Measurements from ENCODE around the gene CLEC10A. TPM values are rescaled to one million over a fixed set of nuclear protein-coding genes. Genes with fewer than 3 reads are reported as not detected.

Gene CLEC10A
- total RNA-seq: not detected

GRCh38 chr17:7079581-7080455 lies at the start of gene CLEC10A:
Gene CLEC10A, minus strand, starts transcription at chr17:7080251. Its CDS starts 1,439 bp downstream, at chr17:7078812.

GRCh38 chr17:7114241-7114874 lies 34.3 kb upstream of the CLEC10A start, which contains the start of gene ASGR2:
Gene ASGR2, minus strand, starts transcription at chr17:7114822. Its CDS starts 582 bp downstream, at chr17:7114240.

GRCh38 chr17:7043497-7044198 lies 36.4 kb downstream of the CLEC10A start, which contains the start of gene SLC16A11:
Gene SLC16A11, minus strand, starts transcription at chr17:7044092. Its CDS starts 579 bp downstream, at chr17:7043513.

GRCh38 chr17:7035591-7036368 lies 44.3 kb downstream of the CLEC10A start, which contains the start of gene SLC16A13:
Gene SLC16A13, plus strand, starts transcription at chr17:7036015. Its CDS starts 368 bp downstream, at chr17:7036383.

Small RNAs within 50 kb of the gene (small RNA-seq; reads per million reads assigned to genes)
- gene AC120057.1 (ENCODE audit: low replicate concordance): not detected

Other genes starting within 250 kb of the CLEC10A start
- gene TEKT1, start 248.5 kb downstream of the CLEC10A start, total RNA-seq: 1.3 TPM
- gene ALOX12, start 84.2 kb downstream of the CLEC10A start, total RNA-seq: not detected
- gene RNASEK, start 67.6 kb downstream of the CLEC10A start, total RNA-seq: 16.9 TPM
- 3.1 TPM for gene BCL6B, start 57.2 kb downstream of the CLEC10A start, total RNA-seq
- gene SLC16A13, start 44.2 kb downstream of the CLEC10A start, total RNA-seq: 0.31 TPM
- gene SLC16A11, start 36.2 kb downstream of the CLEC10A start, total RNA-seq: not detected
- gene ASGR2, start 34.6 kb upstream of the CLEC10A start, total RNA-seq: not detected
- 12.5 TPM for gene ASGR1, start 99.1 kb upstream of the CLEC10A start, total RNA-seq
- 155 TPM for gene DLG4, start 139.6 kb upstream of the CLEC10A start, total RNA-seq
- 147 TPM for gene ACADVL, start 139.7 kb upstream of the CLEC10A start, total RNA-seq
- gene DVL2, start 154.3 kb upstream of the CLEC10A start, total RNA-seq: 81.4 TPM
- 25.7 TPM for gene PHF23, start 159.2 kb upstream of the CLEC10A start, total RNA-seq
- gene GABARAP, start 162.2 kb upstream of the CLEC10A start, total RNA-seq: 103 TPM
- 34.1 TPM for gene CTDNEP1, start 171.5 kb upstream of the CLEC10A start, total RNA-seq
- 26.6 TPM for gene ELP5, start 172.0 kb upstream of the CLEC10A start, total RNA-seq
- not detected for gene CLDN7, start 182.2 kb upstream of the CLEC10A start, total RNA-seq
- not detected for gene SLC2A4, start 201.5 kb upstream of the CLEC10A start, total RNA-seq
- gene YBX2, start 214.4 kb upstream of the CLEC10A start, total RNA-seq: 2.5 TPM
- 132 TPM for gene EIF5A, start 227.4 kb upstream of the CLEC10A start, total RNA-seq
- 59.8 TPM for gene GPS2, start 235.1 kb upstream of the CLEC10A start, total RNA-seq
- gene NEURL4, start 249.1 kb upstream of the CLEC10A start, total RNA-seq: 61.0 TPM